OCI-LY3 (cell line): ENCODE data around the gene RNF148.

Source experiments
- EZH2phosphoT487 ChIP-seq: fragments of 200-600 bp; shearing (Covaris generic); IDR thresholded peaks from 2 replicates; pipeline ENCODE4 v1.6.1; 2018; ENCODE audit warnings: antibody characterized with exemption, mixed run types, low read depth
- TF ChIP-seq, protein P1 (sequence below): fragments of 200-600, 300-600 bp; sonication (generic); IDR thresholded peaks from 2 replicates; pipeline ENCODE4 v1.5.1; 2014; ENCODE audit warnings: antibody characterized with exemption, low read length, low read depth

DNA sequence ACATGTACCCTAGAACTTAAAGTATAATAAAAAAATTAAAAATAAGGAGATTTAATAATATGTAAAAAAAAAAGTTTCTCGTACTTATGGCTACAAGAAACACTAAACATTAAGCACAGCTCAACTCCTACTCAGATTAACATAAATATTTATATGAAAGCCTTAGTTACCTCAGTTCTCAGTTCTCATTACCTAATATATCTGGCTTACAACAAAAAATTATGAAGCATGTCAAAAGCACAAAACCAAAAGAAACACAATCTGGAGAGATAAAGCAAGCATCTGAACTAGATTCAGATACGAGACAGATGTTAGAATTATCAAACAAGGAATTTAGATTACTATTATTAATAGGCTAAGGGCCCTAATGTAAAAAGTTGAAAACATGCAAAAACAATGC, 43.9 kb downstream of the RNF148 start:
- TF ChIP-seq, protein P1, sequence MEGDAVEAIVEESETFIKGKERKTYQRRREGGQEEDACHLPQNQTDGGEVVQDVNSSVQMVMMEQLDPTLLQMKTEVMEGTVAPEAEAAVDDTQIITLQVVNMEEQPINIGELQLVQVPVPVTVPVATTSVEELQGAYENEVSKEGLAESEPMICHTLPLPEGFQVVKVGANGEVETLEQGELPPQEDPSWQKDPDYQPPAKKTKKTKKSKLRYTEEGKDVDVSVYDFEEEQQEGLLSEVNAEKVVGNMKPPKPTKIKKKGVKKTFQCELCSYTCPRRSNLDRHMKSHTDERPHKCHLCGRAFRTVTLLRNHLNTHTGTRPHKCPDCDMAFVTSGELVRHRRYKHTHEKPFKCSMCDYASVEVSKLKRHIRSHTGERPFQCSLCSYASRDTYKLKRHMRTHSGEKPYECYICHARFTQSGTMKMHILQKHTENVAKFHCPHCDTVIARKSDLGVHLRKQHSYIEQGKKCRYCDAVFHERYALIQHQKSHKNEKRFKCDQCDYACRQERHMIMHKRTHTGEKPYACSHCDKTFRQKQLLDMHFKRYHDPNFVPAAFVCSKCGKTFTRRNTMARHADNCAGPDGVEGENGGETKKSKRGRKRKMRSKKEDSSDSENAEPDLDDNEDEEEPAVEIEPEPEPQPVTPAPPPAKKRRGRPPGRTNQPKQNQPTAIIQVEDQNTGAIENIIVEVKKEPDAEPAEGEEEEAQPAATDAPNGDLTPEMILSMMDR = no peak
- no peak for TF ChIP-seq EZH2phosphoT487
